ENCODE measurements around the gene GPN1.
A peak's percentile ranks its signal among the peaks of the same experiment; 100 is the strongest.
"Not testable (repeated sequence)": the region's sequence is repeated elsewhere in the genome, so short reads cannot be mapped to it uniquely, and the experiment has no call there.

Gene GPN1

DNA sequence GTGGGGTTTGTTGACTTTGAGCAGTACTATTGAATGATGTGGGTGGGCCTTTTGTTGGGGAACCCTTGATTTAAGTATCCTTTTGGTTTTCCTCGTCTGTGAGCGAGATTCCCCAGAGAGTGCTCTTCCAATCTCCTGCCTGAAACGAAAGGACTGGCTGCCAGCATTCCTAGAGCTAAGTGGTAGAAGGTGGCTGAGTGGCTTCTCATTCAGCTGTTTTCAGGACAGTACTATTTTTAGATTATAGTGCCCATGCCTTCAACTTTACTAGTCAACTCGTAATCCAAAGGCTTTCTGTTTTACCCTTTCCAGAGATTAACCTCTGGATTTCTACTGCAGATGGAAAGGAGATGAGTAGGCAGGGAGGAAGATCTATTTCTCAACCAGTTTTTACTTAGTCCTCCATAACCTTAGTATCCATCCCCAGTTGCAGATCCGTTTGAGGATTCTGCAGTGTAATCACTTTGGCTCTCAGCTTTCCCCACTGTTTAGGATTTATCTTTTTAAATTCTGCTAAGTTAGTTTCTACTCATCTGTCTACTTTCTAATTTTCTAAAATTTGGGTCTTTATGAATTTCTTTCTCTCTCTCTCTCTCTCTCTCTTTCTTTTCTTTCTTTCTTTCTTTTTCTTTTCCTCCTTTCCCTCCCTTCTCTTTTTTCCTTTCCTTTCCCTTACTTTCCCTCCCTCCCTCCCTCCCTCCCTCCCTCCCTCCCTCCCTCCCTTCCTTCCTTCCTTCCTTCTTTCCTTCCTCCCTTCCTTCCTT is 44.1 kb downstream of the GPN1 start:
- DNase-seq (ENCODE audit: low read depth): no peak

DNA sequence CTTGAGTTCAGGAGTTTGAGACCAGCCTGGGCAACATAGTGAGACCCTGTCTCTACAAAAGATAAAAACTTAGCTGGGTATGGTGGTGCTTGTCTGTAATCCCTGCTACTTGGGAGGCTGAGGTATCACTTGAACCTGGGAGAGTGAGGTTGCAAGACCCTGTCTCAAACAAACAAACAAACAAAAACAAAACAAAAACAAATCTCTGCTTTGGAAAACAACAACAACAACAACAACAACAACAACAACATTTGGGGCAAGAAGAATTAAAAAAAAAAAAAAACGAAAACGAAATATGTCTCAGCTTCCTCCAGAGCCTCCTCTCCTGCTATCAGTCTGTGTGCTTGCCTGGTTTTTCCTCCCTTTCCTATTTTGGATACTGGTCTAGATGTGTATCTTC is 51.7 kb downstream of the GPN1 start:
- no peak for DNase-seq (ENCODE audit: low read depth)

DNA sequence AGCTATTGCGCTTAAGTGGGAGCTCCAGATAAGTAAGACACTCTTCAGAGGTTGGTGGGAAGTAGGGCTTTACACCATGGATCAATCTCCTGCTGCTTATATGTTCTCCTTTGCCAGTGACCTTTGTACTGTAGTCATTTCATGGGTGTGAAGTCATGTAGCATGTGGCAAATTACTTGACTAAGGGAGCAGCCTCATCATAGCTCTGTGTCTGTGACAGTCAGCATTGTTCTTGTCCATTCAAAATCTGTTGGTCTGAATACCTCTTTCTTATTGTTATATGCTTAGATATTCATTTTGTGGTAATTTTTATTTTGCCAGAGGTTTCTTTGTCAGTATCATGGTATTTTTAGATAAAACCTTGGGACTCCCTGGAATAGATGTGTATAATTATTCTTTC is 53.0 kb downstream of the GPN1 start:
- no peak for DNase-seq (ENCODE audit: low read depth)

DNA sequence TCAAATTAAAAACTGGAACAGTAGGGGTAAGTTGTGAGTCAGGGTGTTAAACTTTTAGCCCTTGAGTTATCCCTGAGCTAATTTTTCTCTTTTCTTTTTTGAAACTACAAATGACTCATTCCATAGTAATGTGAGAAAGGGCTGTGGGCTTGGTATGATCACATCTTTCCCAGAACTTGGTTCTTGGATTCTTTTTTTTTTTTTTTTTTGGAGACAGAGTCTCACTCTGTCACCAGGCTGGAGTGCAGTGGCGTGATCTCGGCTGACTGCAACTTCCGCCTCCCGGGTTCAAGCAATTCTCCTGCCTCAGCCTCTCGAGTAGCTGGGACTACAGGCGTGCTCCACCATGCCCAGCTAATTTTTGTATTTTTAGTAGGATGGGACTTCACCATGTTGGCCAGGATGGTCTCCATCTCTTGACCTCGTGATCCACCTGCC is 53.5 kb downstream of the GPN1 start:
- DNase-seq (ENCODE audit: low read depth): not testable (repeated sequence)

- peak; percentile 82 for DNase-seq (ENCODE audit: low read depth)
Observed at GRCh38 chr2:27683390-27684071, 54.7 kb downstream of the GPN1 start.

DNA sequence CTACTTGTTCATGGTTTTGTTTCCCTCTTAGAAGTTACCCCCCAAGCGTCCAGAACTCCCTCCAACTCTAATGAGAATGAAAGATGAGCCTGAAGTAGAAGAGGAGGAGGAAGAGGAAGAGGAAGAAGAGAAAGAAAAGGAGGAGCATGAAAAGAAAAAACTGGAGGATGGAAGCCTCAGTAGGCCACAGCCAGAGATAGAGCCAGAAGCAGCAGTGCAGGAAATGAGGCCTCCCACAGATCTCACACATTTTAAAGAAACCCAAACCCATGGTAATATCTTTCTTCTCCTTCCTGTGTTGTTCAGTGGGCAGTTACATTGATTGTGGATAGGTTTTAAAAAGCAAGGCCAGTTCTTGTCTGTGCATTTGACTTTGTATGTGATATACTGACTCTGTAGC is 56.2 kb downstream of the GPN1 start:
- not testable (repeated sequence) for DNase-seq (ENCODE audit: low read depth)

- DNase-seq (ENCODE audit: low read depth): no peak
Observed at GRCh38 chr2:27685577-27685976, 56.7 kb downstream of the GPN1 start.

DNA sequence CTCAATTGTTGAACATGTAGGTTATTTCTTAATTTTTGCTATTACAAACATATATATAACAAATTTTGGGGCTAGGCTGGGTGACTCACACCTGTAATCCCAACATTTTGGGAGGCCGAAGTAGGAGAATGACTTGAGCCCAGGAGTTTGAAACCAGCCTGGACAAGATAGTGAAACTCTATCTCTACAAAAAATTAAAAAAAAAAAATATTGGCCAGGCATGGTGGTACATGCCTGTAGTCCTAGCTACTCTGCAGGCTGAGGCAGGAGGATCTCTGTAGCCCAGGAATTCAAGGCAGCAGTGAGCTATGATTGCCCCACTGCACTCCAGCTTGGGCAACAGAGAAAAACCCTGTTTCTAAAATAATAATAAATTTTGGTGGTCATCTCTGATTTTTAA is 58.4 kb downstream of the GPN1 start:
- DNase-seq (ENCODE audit: low read depth): no peak

GRCh38 chr2:27689424-27689823 is 60.6 kb downstream of the GPN1 start:
- no peak for DNase-seq (ENCODE audit: low read depth)

- no peak for DNase-seq (ENCODE audit: low read depth)
Observed at GRCh38 chr2:27690052-27690451, 61.2 kb downstream of the GPN1 start.

DNA sequence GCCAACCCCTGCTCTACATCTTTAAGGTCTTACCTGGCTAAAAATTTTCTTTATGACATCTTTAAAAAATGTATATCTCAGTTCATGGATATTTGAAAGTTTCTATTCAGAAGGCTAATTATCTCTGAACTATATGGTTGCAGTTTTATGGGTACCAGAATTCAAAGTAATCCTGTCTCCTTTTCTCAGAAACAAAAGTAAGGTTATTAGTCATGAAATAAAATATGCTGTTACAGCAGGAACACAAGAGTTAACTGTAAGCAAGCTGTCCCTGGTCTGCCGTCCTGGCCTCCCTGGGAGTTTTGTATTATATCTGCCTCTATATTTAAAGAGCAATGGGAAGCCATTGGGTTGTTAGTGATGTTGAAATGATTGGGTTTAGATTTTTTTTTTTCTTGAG is 68.8 kb downstream of the GPN1 start:
- no peak for DNase-seq (ENCODE audit: low read depth)
